K562 (cell line): ENCODE results near the gene NRIP2. TPM values are rescaled to one million over a fixed set of nuclear protein-coding genes. Genes with fewer than 3 reads are reported as not detected.

Source experiments
- ATAC-seq: fragments of 200-7000 bp; cut with Tn5 transposase; 3 replicates; pipeline ENCODE4 v1.9.1; 2020; ENCODE audit warnings: moderate library complexity
- BruUV-seq: library from RNA; stranded (reverse); fragments of 400-500 nt; replicated peaks from 2 replicates; lab custom pipeline; 2021; lab: Mats Ljungman, UMichigan
- CTCF ChIA-PET: fragments of 300-600 bp; formaldehyde crosslinking; extraction: SDS; loops from one replicate; lab custom pipeline; 2021; ENCODE audit warnings: low intra/inter-chr PET ratio; lab: Yijun Ruan, JAX
- POLR2A ChIA-PET: fragments of 300-600, 350-650 bp; sonication (Branson Sonifier 250); formaldehyde crosslinking; extraction: SDS; loops from one replicate; lab custom pipeline; 2021; ENCODE audit warnings: antibody characterized with exemption, inconsistent platforms; lab: Yijun Ruan, JAX
- DNase-seq, 4 experiments: peaks; one replicate each; pipeline versions ENCODE4 v3.0.0 to v3.0.0-alpha.2; 2011 to 2018; ENCODE audit warnings: low spot score in 3 of 4, mixed read lengths in 3 of 4; ENCODE audit errors: extremely low read depth in 1 of 4
- FAIRE-seq: peaks from 2 replicates; lab custom pipeline; 2011; peaks lifted over from hg19 to GRCh38; lab: Jason Lieb, UNC
- H2AFZ ChIP-seq: 2 replicates; pipeline ENCODE4 v1.6.0; 2011; ENCODE audit warnings: low read depth, low read length, control low read depth, inconsistent platforms
- H3K27ac ChIP-seq: fragments of 200-600 bp; 3 replicates; pipeline ENCODE4 v1.8.0; 2011; ENCODE audit warnings: low read depth, mild to moderate bottlenecking, control low read depth, inconsistent platforms, low read length, moderate library complexity, mixed read lengths; ENCODE audit errors: extremely low read depth
- H3K27me3 ChIP-seq, 2 experiments: fragments of 300-600 bp in 1 of 2; 2 replicates in 1 of 2; 3 replicates in 1 of 2; pipeline versions ENCODE4 v1.6.0 to v1.8.0; 2011; ENCODE audit warnings: inconsistent platforms in 2 of 2, low read length in 2 of 2, mild to moderate bottlenecking in 1 of 2, mixed read lengths in 1 of 2, moderate library complexity in 1 of 2; ENCODE audit not compliant: control insufficient read depth in 2 of 2, insufficient read depth in 2 of 2
- H3K36me3 ChIP-seq: fragments of 300-600 bp; 3 replicates; pipeline ENCODE4 v1.8.0; 2011; ENCODE audit warnings: mild to moderate bottlenecking, low read length, inconsistent platforms; ENCODE audit not compliant: control insufficient read depth, insufficient read depth
- H3K4me1 ChIP-seq, 2 experiments: fragments of 200-600 bp in 1 of 2; replicated peaks in 1 of 2; 2 replicates in 1 of 2; 3 replicates in 1 of 2; pipeline versions ENCODE4 v1.5.1 to v1.8.0; 2011; ENCODE audit warnings: inconsistent platforms in 2 of 2, low read length in 2 of 2, mild to moderate bottlenecking in 1 of 2, mixed read lengths in 1 of 2, moderate library complexity in 1 of 2; ENCODE audit not compliant: control insufficient read depth in 2 of 2, insufficient read depth in 2 of 2
- H3K4me2 ChIP-seq: 2 replicates; pipeline ENCODE4 v1.6.1; 2011; ENCODE audit warnings: low read length, control low read depth, inconsistent platforms, mixed read lengths; ENCODE audit not compliant: insufficient read depth
- H3K4me3 ChIP-seq: fragments of 200-600 bp; sonication (generic), shearing (Covaris generic); 2 replicates; pipeline ENCODE4 v1.5.1; 2016; ENCODE audit warnings: control low read depth, inconsistent platforms
- H3K79me2 ChIP-seq: fragments of 200-600 bp; 3 replicates; pipeline ENCODE4 v1.8.0; 2011; ENCODE audit warnings: low read length, inconsistent platforms; ENCODE audit not compliant: control insufficient read depth, insufficient read depth
- H3K9ac ChIP-seq, 2 experiments: 2 replicates each; pipeline versions ENCODE4 v1.6.0 to v1.6.1; 2011; ENCODE audit warnings: low read depth in 2 of 2, low read length in 2 of 2, control low read depth in 1 of 2, inconsistent platforms in 1 of 2, mild to moderate bottlenecking in 1 of 2, mixed read lengths in 1 of 2; ENCODE audit not compliant: insufficient read depth in 1 of 2
- H3K9me1 ChIP-seq: one replicate; pipeline ENCODE4 v1.6.0; 2011; ENCODE audit warnings: inconsistent platforms, mild to moderate bottlenecking, low read length, moderate library complexity; ENCODE audit not compliant: control insufficient read depth, insufficient read depth
- H3K9me3 ChIP-seq: replicated peaks from 2 replicates; pipeline ENCODE4 v1.5.1; 2011; ENCODE audit warnings: low read depth, low read length, inconsistent platforms; ENCODE audit not compliant: control insufficient read depth, insufficient read depth
- H4K20me1 ChIP-seq: replicated peaks from 2 replicates; pipeline ENCODE4 v1.6.1; 2011; ENCODE audit warnings: low read length, inconsistent platforms, mixed read lengths; ENCODE audit not compliant: control insufficient read depth, insufficient read depth
- EZH2 ChIP-seq: IDR thresholded peaks from 2 replicates; pipeline ENCODE4 v1.6.1; 2012; ENCODE audit warnings: low read depth, mild to moderate bottlenecking, inconsistent platforms, low read length, borderline replicate concordance
- IFI16 ChIP-seq: fragments of 250-450 bp; sonication (Bioruptor Pico); IDR thresholded peaks from 2 replicates; pipeline ENCODE4 v2.1.2; 2022; ENCODE audit warnings: mild to moderate bottlenecking, inconsistent platforms
- MIER1 ChIP-seq: fragments of 450-650 bp; IDR thresholded peaks from 2 replicates; pipeline ENCODE4 v1.6.1; 2016; ENCODE audit warnings: antibody characterized with exemption, mild to moderate bottlenecking, low read depth
- NFRKB ChIP-seq: fragments of 450-650 bp; IDR thresholded peaks from 2 replicates; pipeline ENCODE4 v1.6.1; 2016; ENCODE audit warnings: low read depth
- NR2C1 ChIP-seq, 2 experiments: fragments of 450-650 bp; IDR thresholded peaks; 2 replicates each; pipeline ENCODE4 v1.6.1; 2017; ENCODE audit warnings: mild to moderate bottlenecking in 2 of 2, antibody characterized with exemption in 1 of 2, inconsistent platforms in 1 of 2, missing compliant biosample characterization in 1 of 2, missing genetic modification characterization in 1 of 2
- NR2C2 ChIP-seq, 2 experiments: fragments of 200-800 bp in 1 of 2; sonication (Bioruptor generic) in 1 of 2; sonication (generic) in 1 of 2; formaldehyde crosslinking in 1 of 2; IDR thresholded peaks; 2 replicates each; pipeline versions ENCODE4 v1.6.1 to v1.8.0; 2016 to 2022; ENCODE audit warnings: mild to moderate bottlenecking in 1 of 2, missing compliant biosample characterization in 1 of 2, missing genetic modification characterization in 1 of 2, missing genetic modification reagents in 1 of 2
- SAP30 ChIP-seq: fragments of 200-600 bp; sonication (generic); IDR thresholded peaks from 2 replicates; pipeline ENCODE4 v1.6.1; 2012; ENCODE audit warnings: borderline replicate concordance, low read depth, mild to moderate bottlenecking, moderate library complexity, low read length, control low read depth, inconsistent platforms; ENCODE audit not compliant: insufficient read depth, poor library complexity, severe bottlenecking
- SMAD4 ChIP-seq: fragments of 250-450 bp; sonication (Bioruptor Pico); conservative IDR thresholded peaks from 2 replicates; pipeline ENCODE4 v1.8.0; 2021; ENCODE audit warnings: inconsistent platforms, mild to moderate bottlenecking, moderate library complexity
- SOX6 ChIP-seq: fragments of 450-650 bp; IDR thresholded peaks from 2 replicates; pipeline ENCODE4 v1.6.1; 2014; ENCODE audit warnings: mild to moderate bottlenecking
- TAL1 ChIP-seq: fragments of 450-650 bp; IDR thresholded peaks from 2 replicates; pipeline ENCODE4 v1.6.1; 2016; ENCODE audit warnings: mild to moderate bottlenecking
- TBP ChIP-seq: optimal IDR thresholded peaks from 2 replicates; pipeline ENCODE3; 2011; ENCODE audit warnings: low read depth, low read length, improper control_type of control experiment
- ZNF232 ChIP-seq: sonication (generic); formaldehyde crosslinking; IDR thresholded peaks from 2 replicates; pipeline ENCODE4 v1.8.0; 2022; ENCODE audit warnings: mild to moderate bottlenecking, missing genetic modification reagents
- ZNF766 ChIP-seq: fragments of 200-800 bp; sonication (Bioruptor generic); conservative IDR thresholded peaks from 2 replicates; pipeline ENCODE4 v1.6.1; 2016; ENCODE audit warnings: missing genetic modification characterization, missing compliant biosample characterization
- WGBS: fragments of 100-300 bp; shearing (Covaris generic); methylation state at CpG from one replicate; pipeline ENCODE4 v1.1.6; 2016; ENCODE audit warnings: low coverage, mixed read lengths; ENCODE audit not compliant: insufficient coverage; ENCODE audit errors: missing lambda C conversion rate; 5-methylcytosine and 5-hydroxymethylcytosine counted together
- in situ Hi-C: fragments of 300-500 bp; cut with MboI; formaldehyde crosslinking; loops from 4 replicates; pipeline ENCODE4 v1.15.0; 2018; ENCODE audit warnings: inconsistent platforms, mixed read lengths
- intact Hi-C: fragments of 100-400 bp; cut with micrococcal nuclease; formaldehyde crosslinking; loops from 2 replicates; pipeline ENCODE4 v1.14.2; 2022
- polyA plus RNA-seq, 8 experiments: library from polyadenylated mRNA; depleted of rRNA in 4 of 8; stranded (reverse) in 5 of 8; unstranded in 3 of 8; fragments of >200 nt; fragmentation: Nextera tagmentation in 2 of 8; fragmentation: Illumina TruSeq in 1 of 8; extraction: Ambion mirVana in 2 of 8; extraction: Trizol in 1 of 8; gene quantifications; 2 replicates each; pipeline versions ENCODE4 v1.2.1 to v1.2.3, GENCODE V29; 2011 to 2014; ENCODE audit warnings: inconsistent platforms in 1 of 8, missing spikeins in 1 of 8
- total RNA-seq, 7 experiments: library from RNA; depleted of rRNA in 6 of 7; stranded (reverse); fragments of >200 nt in 6 of 7; fragmentation: Illumina TruSeq in 2 of 7; extraction: Trizol in 2 of 7; gene quantifications; 2 replicates each; pipeline versions ENCODE4 v1.2.1 to v1.2.3, GENCODE V29; 2011 to 2021; ENCODE audit warnings: low replicate concordance in 1 of 7
- TF ChIP-seq, protein P1 (sequence below), 2 experiments: fragments of 250-450 bp in 1 of 2; fragments of 450-650 bp in 1 of 2; sonication (Bioruptor Pico) in 1 of 2; IDR thresholded peaks; 2 replicates each; pipeline versions ENCODE4 v1.6.1 to v1.8.0; 2016 to 2021; ENCODE audit warnings: mild to moderate bottlenecking in 2 of 2, moderate library complexity in 2 of 2, missing compliant biosample characterization in 1 of 2, missing genetic modification characterization in 1 of 2
- TF ChIP-seq, protein P2 (sequence below), 2 experiments: IDR thresholded peaks; 2 replicates each; pipeline ENCODE4 v1.6.1; 2012; ENCODE audit warnings: improper control_type of control experiment in 2 of 2, low read depth in 2 of 2, low read length in 2 of 2, borderline replicate concordance in 1 of 2
- TF ChIP-seq, protein P3 (sequence below): fragments of 450-650 bp; conservative IDR thresholded peaks from 2 replicates; pipeline ENCODE4 v1.6.1; 2016; ENCODE audit warnings: missing genetic modification characterization, low read depth, mild to moderate bottlenecking, missing compliant biosample characterization, moderate library complexity

NRIP2 gene
- total and polyA plus RNA-seq, 9 of the 15 experiments (the other 6 are each of a cell fraction or from before 2014, with no cell fraction given) = 0.07 to 0.10 TPM; not detected in 7

DNA sequence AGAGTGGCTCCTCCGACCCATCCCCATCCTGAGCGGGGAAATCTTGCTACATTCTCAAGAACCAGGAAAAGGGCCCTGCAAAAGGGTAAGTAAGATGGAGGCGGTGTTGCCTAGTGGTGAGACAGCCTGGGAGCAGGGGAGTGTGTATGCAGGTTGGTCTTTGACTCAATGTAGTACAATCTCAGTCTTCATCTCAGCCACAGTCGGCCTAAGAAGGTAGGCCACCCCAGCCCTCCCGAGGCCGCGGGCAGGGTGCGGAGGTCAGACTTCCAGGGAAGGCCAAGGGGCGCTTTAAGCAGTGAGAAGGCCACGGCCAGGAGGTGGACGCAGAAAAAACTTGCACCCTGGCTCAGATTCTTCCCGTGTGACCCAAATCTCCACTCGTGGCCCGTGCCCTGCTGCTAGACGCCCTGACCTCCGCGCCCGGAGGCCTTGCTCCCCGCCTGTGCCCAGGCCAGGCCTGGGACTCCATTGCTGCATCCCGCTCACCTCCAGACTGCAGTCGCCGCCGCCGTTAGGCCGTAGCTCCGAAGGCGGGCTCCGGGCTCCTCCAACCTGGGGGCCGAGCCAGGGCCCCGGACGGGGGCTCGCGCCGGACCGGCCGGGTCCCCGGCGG lies 41.7 kb upstream of the NRIP2 start:
- ChIA-PET POLR2A (interaction anchor here (0.6 to 0.9 kb wide), 5 partner anchors 12 to 22 kb away, joined by 3 to 6 read pairs (median 3); partner anchors contain the start of gene TULP3), CTCF (no interaction called here)
- intact Hi-C loops (no loop called here), in situ Hi-C loops (loop anchor here (10.0 kb wide), 1 partner anchor 158 kb away; no protein-coding TSS in a partner anchor)
- Histone ChIP-seq H2AFZ (peak overlapping the region; percentile 82), H3K27ac (peak overlapping the region; percentile 85), H3K36me3 (peaks cover 27% of the 10 kb centered on the region; the same call in 2 of the 3 replicates), H3K4me1 (peaks cover 7 to 12% of the 10 kb centered on the region in 2 experiments; a peak in 4 of 5 replicates), H3K4me2 (peak overlapping the region; percentile 86), H4K20me1 (no peaks in the 10 kb centered on the region), H3K9ac (peak overlapping the region; percentile 83 to 99), H3K79me2 (peaks cover 57% of the 10 kb centered on the region), H3K9me1 (no peaks in the 10 kb centered on the region), H3K27me3 (no peaks in the 10 kb centered on the region), H3K4me3 (peak overlapping the region; percentile 92), H3K9me3 (no peaks in the 10 kb centered on the region)
- ATAC-seq = peak; percentile 80
- BruUV-seq = no TSS peak
- peak; percentile 19 for FAIRE-seq
- WGBS = under 1% methylated on average over 32 of the region's 38 CpGs
- peak; percentile 36 to 47 (median 40) for DNase-seq
- TF ChIP-seq EZH2 (no peak), IFI16 (CRISPR knock-in tag) (no peak), NR2C1 (IDR thresholded peaks at IDR 0.05) (no peak), NR2C1 (tag; IDR thresholded peaks at IDR 0.05) (peak; percentile 49; the same call in 1 of the 2 replicates), SMAD4 (peak; percentile 49; the same call in 1 of the 2 replicates), TBP (peak; percentile 20), NFRKB (peak; percentile 62; the same call in 1 of the 2 replicates), TAL1 (no peak), ZNF766 (CRISPR knock-in tag) (0 out of 2 replicates have a peak, but pooled peaks have one; percentile 16), NR2C2 (CRISPR knock-in tag; IDR thresholded peaks at IDR 0.05) (no peak), NR2C2 (tag; IDR thresholded peaks at IDR 0.05) (peak; percentile 32; the same call in 1 of the 2 replicates), SAP30 (peak; percentile 56), ZNF232 (CRISPR knock-in tag) (no peak), MIER1 (no peak), SOX6 (no peak)
- TF ChIP-seq, protein P1, sequence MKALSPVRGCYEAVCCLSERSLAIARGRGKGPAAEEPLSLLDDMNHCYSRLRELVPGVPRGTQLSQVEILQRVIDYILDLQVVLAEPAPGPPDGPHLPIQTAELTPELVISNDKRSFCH (CRISPR knock-in tag; IDR thresholded peaks at IDR 0.05) = no peak
- TF ChIP-seq, protein P1 (tag; IDR thresholded peaks at IDR 0.05) = peak; percentile 71; the same call in 1 of the 2 replicates
- TF ChIP-seq, protein P2, sequence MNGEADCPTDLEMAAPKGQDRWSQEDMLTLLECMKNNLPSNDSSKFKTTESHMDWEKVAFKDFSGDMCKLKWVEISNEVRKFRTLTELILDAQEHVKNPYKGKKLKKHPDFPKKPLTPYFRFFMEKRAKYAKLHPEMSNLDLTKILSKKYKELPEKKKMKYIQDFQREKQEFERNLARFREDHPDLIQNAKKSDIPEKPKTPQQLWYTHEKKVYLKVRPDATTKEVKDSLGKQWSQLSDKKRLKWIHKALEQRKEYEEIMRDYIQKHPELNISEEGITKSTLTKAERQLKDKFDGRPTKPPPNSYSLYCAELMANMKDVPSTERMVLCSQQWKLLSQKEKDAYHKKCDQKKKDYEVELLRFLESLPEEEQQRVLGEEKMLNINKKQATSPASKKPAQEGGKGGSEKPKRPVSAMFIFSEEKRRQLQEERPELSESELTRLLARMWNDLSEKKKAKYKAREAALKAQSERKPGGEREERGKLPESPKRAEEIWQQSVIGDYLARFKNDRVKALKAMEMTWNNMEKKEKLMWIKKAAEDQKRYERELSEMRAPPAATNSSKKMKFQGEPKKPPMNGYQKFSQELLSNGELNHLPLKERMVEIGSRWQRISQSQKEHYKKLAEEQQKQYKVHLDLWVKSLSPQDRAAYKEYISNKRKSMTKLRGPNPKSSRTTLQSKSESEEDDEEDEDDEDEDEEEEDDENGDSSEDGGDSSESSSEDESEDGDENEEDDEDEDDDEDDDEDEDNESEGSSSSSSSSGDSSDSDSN (IDR thresholded peaks at IDR 0.05; ENCODE audit: borderline replicate concordance in 1 of 2, low read depth in 2 of 2, low read length in 2 of 2) = 0 out of 4 replicates have a peak, but pooled peaks have one; percentile 23 to 68
- TF ChIP-seq, protein P3, sequence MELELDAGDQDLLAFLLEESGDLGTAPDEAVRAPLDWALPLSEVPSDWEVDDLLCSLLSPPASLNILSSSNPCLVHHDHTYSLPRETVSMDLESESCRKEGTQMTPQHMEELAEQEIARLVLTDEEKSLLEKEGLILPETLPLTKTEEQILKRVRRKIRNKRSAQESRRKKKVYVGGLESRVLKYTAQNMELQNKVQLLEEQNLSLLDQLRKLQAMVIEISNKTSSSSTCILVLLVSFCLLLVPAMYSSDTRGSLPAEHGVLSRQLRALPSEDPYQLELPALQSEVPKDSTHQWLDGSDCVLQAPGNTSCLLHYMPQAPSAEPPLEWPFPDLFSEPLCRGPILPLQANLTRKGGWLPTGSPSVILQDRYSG (tag) = peak; percentile 84
